Measurements from ENCODE around the gene ERBB4. TPM values are rescaled to one million over a fixed set of nuclear protein-coding genes. Genes with fewer than 3 reads are reported as not detected.

The ERBB4 gene
- not detected in 2 replicates for total RNA-seq

DNA sequence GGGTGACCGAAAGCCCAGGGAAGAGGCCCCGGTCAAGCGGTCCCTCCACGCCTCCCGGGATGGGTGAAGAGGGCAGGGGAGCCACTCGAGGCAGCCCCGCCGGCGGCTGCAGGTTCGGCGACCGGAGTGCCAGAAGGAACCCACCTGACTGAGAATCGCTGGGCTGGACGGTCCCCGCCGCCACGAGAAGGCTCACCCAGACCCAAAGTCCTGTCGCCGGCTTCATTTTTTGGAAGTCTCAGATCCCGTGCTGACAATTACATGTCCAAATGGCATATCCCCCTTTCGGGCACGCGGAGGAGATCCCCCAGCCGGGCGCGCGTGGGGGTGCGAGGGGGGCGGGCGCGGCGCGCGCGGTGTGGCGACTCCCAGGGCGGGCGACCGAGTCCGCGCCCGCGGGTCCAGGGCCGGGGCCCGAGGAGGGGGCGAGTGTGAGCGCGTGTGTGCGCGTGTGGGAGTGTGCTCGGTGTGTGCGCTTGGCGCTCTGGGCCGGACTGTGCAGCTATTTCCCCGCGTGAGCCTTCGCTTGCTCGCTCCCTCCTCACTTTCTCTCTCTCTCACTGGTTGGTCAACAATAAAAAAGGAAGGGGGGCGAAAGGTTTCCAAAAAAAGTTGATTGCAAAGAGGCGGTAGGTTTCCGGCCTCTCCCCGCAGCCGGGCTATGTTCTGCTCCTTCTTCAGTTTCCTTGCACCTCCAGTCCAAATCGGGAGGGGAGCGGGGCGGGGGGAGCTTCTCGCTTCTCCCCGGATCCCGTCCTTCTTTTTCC, at the start of gene ERBB4:
ERBB4 (minus strand) TSS at position 498 of the 767 bp plus-strand sequence; CDS start at position 226, 272 bp downstream.
- peak within 1 kb of the TSS; percentile 26 for H3K4me3 Mint-ChIP-seq
- peaks cover 2% of the 10 kb centered on the region for H3K36me3 Mint-ChIP-seq (ENCODE audit: low read depth)
- DNase-seq (ENCODE audit: low spot score): no peak
- H3K4me1 Mint-ChIP-seq (ENCODE audit: low read depth): peaks cover 4% of the 10 kb centered on the region
- H3K9me3 Mint-ChIP-seq: no peaks in the 10 kb centered on the region
- no peak within 1 kb of the TSS for H3K27ac Mint-ChIP-seq
- intact Hi-C loops (cut with micrococcal nuclease): no loop called here
- H3K27me3 Mint-ChIP-seq (ENCODE audit: insufficient read depth): peaks cover 61% of the 10 kb centered on the region

DNA sequence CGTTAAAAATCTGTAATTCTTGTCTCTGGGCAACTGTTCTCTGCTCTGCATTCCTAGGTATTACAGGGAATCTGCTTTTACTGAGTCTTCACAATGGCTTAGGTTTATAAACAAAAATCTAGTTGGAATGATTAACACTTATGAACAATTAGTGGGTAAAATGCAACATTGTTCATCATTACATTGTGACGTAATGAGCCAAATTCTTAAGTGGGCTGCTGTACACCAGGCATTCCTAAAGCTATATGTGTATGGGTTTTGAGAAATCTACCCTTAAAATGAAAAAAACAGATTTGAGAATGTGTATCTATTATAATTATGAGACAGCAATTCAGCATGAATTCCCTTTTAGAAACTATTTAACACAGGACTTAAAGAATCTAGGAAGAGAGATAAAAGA, 41.5 kb upstream of the ERBB4 start:
- intact Hi-C loops (cut with micrococcal nuclease): no loop called here
- H3K27me3 Mint-ChIP-seq (ENCODE audit: insufficient read depth): no peaks in the 10 kb centered on the region
- no peaks in the 10 kb centered on the region for H3K36me3 Mint-ChIP-seq (ENCODE audit: low read depth)
- H3K4me1 Mint-ChIP-seq (ENCODE audit: low read depth): no peaks in the 10 kb centered on the region
- no peak for DNase-seq (ENCODE audit: low spot score)
- H3K27ac Mint-ChIP-seq: no peak overlapping the region
- H3K9me3 Mint-ChIP-seq: no peaks in the 10 kb centered on the region
- H3K4me3 Mint-ChIP-seq: no peak overlapping the region

DNA sequence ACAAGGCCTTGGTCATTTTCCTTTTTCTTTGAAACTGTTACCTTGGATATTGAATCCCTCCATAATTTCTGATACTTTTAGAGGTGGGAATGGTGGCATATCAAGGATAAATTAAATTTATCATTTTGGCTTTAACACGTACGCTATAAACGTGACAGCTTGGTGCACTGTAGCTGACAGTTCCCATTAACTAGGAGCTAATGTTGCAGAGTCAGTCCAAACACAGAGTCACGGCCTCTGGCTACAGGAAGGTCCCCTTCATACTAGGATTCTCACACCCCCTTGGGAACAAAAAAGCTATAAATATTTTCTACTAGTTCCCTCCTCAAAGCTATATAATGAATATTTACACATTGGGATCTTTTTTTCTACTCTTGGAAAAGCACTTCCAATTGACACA, 17.7 kb upstream of the ERBB4 start:
- Mint-ChIP-seq H3K36me3 (ENCODE audit: low read depth) (no peaks in the 10 kb centered on the region), H3K9me3 (no peaks in the 10 kb centered on the region), H3K27me3 (ENCODE audit: insufficient read depth) (no peaks in the 10 kb centered on the region), H3K4me1 (ENCODE audit: low read depth) (no peaks in the 10 kb centered on the region), H3K4me3 (no peak overlapping the region), H3K27ac (no peak overlapping the region)
- intact Hi-C loops (cut with micrococcal nuclease): no loop called here
- no peak for DNase-seq (ENCODE audit: low spot score)

DNA sequence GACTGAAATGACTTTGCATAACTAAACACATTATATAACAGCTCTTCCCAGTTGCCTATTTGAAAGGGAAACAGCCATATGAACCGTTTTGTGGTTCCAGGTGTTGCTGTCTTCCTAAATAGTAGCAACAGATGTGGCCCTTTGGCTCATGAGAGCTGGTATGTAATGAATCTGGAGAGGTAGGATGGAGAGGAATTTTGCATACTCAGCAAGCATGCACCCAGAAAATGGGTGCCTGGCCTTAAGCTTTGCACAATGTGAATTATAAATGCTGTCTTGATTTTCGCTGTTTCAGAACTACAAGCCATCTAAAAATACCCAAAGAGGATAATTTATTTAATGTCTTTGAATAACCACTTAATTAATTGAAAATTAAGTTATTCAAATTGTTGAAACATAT, 15.6 kb upstream of the ERBB4 start:
- H3K27ac Mint-ChIP-seq: no peak overlapping the region
- H3K9me3 Mint-ChIP-seq: no peaks in the 10 kb centered on the region
- H3K36me3 Mint-ChIP-seq (ENCODE audit: low read depth): no peaks in the 10 kb centered on the region
- intact Hi-C loops (cut with micrococcal nuclease): no loop called here
- no peaks in the 10 kb centered on the region for H3K4me1 Mint-ChIP-seq (ENCODE audit: low read depth)
- no peaks in the 10 kb centered on the region for H3K27me3 Mint-ChIP-seq (ENCODE audit: insufficient read depth)
- no peak for DNase-seq (ENCODE audit: low spot score)
- no peak overlapping the region for H3K4me3 Mint-ChIP-seq

DNA sequence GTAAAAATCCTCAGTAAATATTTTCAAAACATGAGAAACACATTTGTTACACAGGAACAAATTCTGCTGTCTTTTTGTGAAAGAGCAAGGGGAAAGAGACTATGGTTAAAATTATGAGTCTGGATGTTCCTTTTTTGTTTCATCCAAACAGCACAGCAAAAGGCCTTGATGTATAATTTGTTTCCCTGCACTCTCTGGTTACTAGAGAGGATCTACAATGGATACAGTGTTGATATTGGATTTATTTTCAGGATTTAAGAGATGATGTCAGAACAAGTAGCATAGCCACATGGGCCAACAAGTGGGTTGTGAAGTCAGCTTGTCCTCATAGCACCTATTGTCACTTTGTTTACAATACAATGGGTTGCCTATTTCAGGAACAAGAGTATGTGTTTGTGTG, 11.3 kb upstream of the ERBB4 start:
- Mint-ChIP-seq H3K27me3 (ENCODE audit: insufficient read depth) (no peaks in the 10 kb centered on the region), H3K4me3 (no peak overlapping the region), H3K9me3 (no peaks in the 10 kb centered on the region), H3K27ac (no peak overlapping the region), H3K4me1 (ENCODE audit: low read depth) (no peaks in the 10 kb centered on the region), H3K36me3 (ENCODE audit: low read depth) (no peaks in the 10 kb centered on the region)
- intact Hi-C loops (cut with micrococcal nuclease): no loop called here
- DNase-seq (ENCODE audit: low spot score): no peak

DNA sequence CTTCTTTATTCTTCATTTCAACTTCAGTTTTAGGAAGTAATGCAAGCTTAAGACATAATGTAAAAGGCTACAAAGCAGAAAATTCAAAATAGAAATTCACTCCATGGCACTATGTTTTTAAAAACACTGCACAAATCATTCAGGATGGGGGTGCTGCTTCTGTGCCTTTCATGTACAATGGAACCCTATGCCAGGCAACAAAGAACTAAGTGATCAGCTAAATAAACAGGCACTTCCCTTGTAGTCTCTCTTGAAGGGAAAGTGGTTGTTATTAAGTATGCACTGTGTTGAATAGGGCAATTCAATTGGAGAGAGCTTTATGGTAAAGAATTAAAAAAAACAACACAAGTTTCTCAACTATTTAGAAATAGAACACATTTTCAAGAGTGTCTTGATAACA, 10.9 kb upstream of the ERBB4 start:
- H3K27ac Mint-ChIP-seq: no peak overlapping the region
- no peak overlapping the region for H3K4me3 Mint-ChIP-seq
- intact Hi-C loops (cut with micrococcal nuclease): no loop called here
- no peaks in the 10 kb centered on the region for H3K27me3 Mint-ChIP-seq (ENCODE audit: insufficient read depth)
- no peaks in the 10 kb centered on the region for H3K9me3 Mint-ChIP-seq
- H3K36me3 Mint-ChIP-seq (ENCODE audit: low read depth): no peaks in the 10 kb centered on the region
- DNase-seq (ENCODE audit: low spot score): no peak
- H3K4me1 Mint-ChIP-seq (ENCODE audit: low read depth): no peaks in the 10 kb centered on the region

DNA sequence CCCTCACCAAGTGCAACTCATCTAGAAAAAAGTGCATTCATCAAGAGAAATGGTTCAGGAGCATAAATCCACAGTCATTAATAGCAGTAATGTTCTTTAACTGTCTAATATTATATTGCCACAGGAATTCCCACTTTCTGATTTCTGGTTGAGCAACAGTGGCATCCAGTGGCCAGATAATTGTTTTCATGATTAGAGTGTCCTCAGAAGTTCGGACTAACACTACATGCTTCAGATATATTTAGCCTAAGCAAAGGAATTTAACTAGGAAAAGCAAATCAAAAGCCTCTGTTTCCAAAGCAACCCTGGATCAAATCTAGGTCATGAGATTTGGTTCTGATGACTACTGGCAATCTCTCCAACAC, 9.8 kb upstream of the ERBB4 start:
- no peak overlapping the region for H3K4me3 Mint-ChIP-seq
- no peaks in the 10 kb centered on the region for H3K36me3 Mint-ChIP-seq (ENCODE audit: low read depth)
- no peaks in the 10 kb centered on the region for H3K4me1 Mint-ChIP-seq (ENCODE audit: low read depth)
- H3K9me3 Mint-ChIP-seq: no peaks in the 10 kb centered on the region
- intact Hi-C loops (cut with micrococcal nuclease): no loop called here
- no peak for DNase-seq (ENCODE audit: low spot score)
- H3K27ac Mint-ChIP-seq: no peak overlapping the region
- no peaks in the 10 kb centered on the region for H3K27me3 Mint-ChIP-seq (ENCODE audit: insufficient read depth)

DNA sequence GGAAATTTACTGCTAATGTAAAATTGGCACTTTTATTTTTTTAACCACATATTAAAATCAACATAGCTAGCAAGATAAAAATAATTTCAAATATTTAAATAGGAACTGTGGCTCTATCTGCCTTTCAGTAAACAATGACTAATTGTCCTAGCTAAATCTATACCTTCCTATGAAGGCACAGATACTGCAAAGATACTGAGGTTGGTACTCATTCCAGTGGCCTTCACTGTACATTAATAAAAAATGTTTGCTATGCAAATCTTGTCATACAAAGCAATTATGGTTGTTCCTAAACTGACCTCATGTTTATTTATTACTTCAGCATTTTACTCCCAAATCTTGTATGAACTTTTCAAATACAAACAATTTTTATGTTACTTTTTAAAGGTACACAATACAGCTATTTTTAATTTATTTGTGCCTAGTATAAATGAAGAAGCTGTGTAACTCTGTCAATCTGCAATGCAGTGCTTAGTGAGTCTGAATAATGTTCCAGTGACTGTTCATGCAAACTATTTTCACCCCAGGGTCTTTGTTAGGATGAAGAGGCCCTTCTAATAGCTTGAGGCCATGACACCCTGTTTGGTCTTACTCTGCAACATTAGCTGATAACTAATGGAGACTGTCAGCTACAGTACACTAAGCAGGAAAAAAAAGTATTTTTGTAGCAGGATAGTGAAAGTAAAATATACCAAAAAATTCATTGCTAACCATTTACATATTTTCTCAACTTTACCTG, 9.3 kb upstream of the ERBB4 start:
- no peak overlapping the region for H3K4me3 Mint-ChIP-seq
- H3K27ac Mint-ChIP-seq: no peak overlapping the region
- no peaks in the 10 kb centered on the region for H3K36me3 Mint-ChIP-seq (ENCODE audit: low read depth)
- no peaks in the 10 kb centered on the region for H3K9me3 Mint-ChIP-seq
- no peaks in the 10 kb centered on the region for H3K27me3 Mint-ChIP-seq (ENCODE audit: insufficient read depth)
- no peaks in the 10 kb centered on the region for H3K4me1 Mint-ChIP-seq (ENCODE audit: low read depth)
- intact Hi-C loops (cut with micrococcal nuclease): no loop called here
- DNase-seq (ENCODE audit: low spot score): no peak

DNA sequence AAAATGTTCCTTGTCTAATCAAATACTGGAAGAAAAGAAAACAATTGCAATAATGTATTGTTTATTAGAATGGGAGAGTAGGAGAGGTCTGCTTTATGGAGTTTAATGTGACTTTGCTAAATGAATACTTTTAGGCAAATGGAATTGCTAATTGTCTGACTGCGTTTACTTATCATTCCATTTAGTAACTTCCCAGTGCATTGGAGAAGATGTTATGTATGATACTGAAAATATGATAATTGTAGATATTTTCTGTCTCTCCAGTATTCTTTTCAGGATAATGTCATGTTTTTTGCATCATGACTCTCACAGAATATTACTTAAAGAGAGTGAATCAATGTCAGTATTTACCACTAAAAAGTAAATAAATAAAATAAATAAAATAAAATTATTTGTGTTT, 8.1 kb upstream of the ERBB4 start:
- no peaks in the 10 kb centered on the region for H3K4me1 Mint-ChIP-seq (ENCODE audit: low read depth)
- intact Hi-C loops (cut with micrococcal nuclease): no loop called here
- H3K27ac Mint-ChIP-seq: no peak overlapping the region
- DNase-seq (ENCODE audit: low spot score): no peak
- no peak overlapping the region for H3K4me3 Mint-ChIP-seq
- H3K36me3 Mint-ChIP-seq (ENCODE audit: low read depth): no peaks in the 10 kb centered on the region
- no peaks in the 10 kb centered on the region for H3K9me3 Mint-ChIP-seq
- H3K27me3 Mint-ChIP-seq (ENCODE audit: insufficient read depth): peaks cover 1% of the 10 kb centered on the region

DNA sequence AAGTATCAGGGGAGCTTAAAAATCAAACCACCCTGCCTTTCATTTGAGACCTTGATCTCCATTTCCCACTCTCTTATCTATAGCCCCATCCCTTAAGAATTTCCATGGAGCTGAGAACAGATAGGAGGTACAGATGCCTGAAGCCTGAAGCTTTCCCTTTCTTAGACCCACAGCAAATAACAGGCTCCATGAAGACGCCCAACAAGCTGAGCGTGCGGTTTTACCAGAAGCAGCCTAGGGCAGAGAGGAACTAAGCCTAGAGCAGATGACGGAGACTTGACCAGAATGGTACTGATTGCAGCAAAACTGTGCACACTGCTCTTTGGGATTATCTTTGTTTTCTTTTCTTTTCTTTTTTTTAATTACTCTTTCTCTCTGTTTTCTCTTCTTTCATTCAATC, 1.7 kb upstream of the ERBB4 start:
- no peak overlapping the region for H3K27ac Mint-ChIP-seq
- DNase-seq (ENCODE audit: low spot score): no peak
- peaks cover 46% of the 10 kb centered on the region for H3K27me3 Mint-ChIP-seq (ENCODE audit: insufficient read depth)
- peaks cover 2% of the 10 kb centered on the region for H3K36me3 Mint-ChIP-seq (ENCODE audit: low read depth)
- no peak overlapping the region for H3K4me3 Mint-ChIP-seq
- intact Hi-C loops (cut with micrococcal nuclease): no loop called here
- peaks cover 4% of the 10 kb centered on the region for H3K4me1 Mint-ChIP-seq (ENCODE audit: low read depth)
- no peaks in the 10 kb centered on the region for H3K9me3 Mint-ChIP-seq

DNA sequence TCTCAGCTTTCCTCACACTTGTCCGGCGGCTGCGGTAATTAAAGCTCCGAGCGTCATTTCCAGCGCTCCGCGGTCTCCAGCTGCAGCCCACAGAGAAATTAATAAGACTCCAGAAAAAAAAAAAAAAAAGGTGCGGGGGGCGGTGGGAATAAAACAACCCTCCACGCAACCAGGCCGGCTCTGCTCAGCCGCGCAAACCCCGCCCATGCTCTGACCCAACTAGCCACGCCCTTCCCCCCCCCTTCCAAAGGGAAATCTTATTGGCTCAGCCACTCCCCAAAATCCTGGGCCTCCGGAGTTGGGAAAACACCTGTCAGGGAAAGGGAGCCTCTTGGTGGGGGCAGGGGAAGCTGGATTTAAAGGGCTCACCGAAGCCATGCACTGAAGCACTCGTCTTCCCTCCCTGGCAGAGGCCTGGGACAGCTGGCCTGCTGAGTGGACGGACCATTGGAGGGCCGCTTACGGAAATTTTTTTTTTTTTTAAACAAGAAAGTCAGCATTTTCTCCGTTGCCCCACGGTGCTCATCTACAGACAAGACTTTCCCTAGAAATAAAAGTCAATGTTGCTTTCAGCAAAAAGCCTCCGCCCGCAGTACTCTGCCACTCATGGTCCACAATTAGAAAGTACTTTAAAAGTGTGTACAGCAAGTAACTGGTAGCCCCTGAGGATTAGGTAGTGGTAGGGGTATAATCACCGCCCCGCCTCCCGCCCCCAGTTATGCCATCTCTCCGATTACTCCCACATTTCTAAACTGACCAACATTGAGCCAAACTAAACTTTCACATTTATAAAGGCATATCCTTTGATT, 674 bp upstream of the ERBB4 start:
- Mint-ChIP-seq H3K9me3 (no peaks in the 10 kb centered on the region), H3K27ac (no peak overlapping the region), H3K27me3 (ENCODE audit: insufficient read depth) (peaks cover 53% of the 10 kb centered on the region), H3K4me1 (ENCODE audit: low read depth) (peaks cover 4% of the 10 kb centered on the region), H3K4me3 (peak overlapping the region; percentile 26), H3K36me3 (ENCODE audit: low read depth) (peaks cover 2% of the 10 kb centered on the region)
- intact Hi-C loops (cut with micrococcal nuclease): no loop called here
- no peak for DNase-seq (ENCODE audit: low spot score)

DNA sequence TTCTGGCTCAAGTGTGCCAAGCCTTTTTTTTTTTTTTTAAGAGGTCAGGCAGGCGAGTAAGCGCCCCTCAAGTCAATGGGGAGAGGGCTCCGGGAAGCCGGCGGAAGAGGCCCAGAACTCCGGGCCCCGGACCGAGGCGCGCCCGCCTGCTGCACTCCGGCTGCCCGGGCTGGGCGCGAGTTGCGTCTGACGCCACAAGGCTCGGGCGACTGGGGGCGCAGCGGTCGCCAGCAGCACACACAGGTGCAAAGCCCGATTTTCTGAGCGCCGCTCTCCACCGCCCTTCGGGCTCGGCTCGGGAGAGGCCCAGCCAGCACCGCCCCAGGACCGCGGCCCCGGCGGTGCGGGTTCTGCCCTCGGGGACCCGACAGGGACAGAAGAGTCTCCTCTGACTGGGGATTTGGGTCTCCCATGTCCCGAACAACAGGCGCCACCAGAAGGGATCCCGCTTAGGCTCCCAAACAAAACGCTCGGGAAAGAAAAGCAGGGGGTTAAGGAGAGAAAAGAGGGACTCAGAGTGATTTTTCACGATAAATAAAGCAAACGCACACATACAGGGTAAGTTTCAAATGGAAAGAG, 787 bp downstream of the ERBB4 start:
- Mint-ChIP-seq H3K4me3 (peak overlapping the region; percentile 15), H3K4me1 (ENCODE audit: low read depth) (peaks cover 4% of the 10 kb centered on the region), H3K9me3 (no peaks in the 10 kb centered on the region), H3K27ac (no peak overlapping the region), H3K27me3 (ENCODE audit: insufficient read depth) (peaks cover 62% of the 10 kb centered on the region), H3K36me3 (ENCODE audit: low read depth) (peaks cover 2% of the 10 kb centered on the region)
- DNase-seq (ENCODE audit: low spot score): no peak
- intact Hi-C loops (cut with micrococcal nuclease): no loop called here

Measured in activated T-helper 1 cell treated with anti-CD3 and anti-CD28 coated beads, Interleukin-12 subunit alpha, Interleukin-12 subunit beta, Interleukin-2, Interleukin-4 antibody, amounts not matched to agents 30 ng/mL and 10 ng/mL and 1 ng/mL, durations not matched to agents 14 hours and 24 hours and 36 hours (primary cell).